ENCODE measurements around the gene OR2W3.

The OR2W3 gene

DNA sequence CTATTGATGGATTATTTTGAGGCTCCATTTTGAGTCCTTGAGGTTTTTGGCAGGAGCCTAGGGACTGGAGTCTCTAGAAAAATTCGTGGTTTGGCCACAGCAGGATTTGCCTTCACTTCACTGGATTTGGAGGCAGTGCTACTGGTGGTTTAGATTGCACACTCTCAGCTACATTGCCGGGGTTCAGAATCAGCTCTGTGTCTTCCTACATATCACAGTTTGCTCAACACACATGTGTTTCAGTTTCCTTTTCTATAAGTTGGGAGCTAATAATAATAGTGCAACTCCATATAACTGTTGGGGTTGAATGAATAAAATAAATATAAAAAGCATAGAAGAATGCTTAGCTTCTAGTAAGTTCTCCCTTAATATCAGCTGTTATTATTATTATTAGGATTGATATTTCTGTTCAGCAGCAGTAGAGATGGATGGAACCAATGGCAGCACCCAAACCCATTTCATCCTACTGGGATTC, at the start of gene OR2W3:
TSS of gene OR2W3 (plus strand) at position 425 of the 475 bp plus-strand sequence. CDS start at position 425, 0 bp downstream.
- TF ChIP-seq CTCF (IDR thresholded peaks at IDR 0.05; ENCODE audit: insufficient read depth, low read length, missing control alignments): no peak
- DNase-seq (ENCODE audit: low read depth, low spot score): no peak
- POLR2A ChIA-PET: no interaction called here
- H3K4me3 ChIP-seq (ENCODE audit: low read depth, low read length): no peak within 1 kb of the TSS
- CTCF ChIA-PET: no interaction called here

DNA sequence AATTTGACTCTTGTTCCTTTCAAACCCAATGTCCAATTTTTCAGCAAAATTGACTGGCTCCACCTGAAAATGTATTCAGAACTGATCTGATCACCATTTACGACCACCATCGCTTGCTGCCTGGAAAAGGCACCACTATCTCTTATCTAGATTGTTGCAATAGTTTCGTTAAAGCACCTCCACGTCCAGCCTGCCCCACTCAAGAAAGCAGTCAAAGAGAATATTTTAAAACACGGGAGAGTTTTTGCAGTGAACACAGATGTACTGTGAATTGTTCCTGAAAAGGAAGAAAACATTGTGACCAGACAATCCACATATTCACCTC, 49.7 kb upstream of the OR2W3 start:
- ChIA-PET CTCF (no interaction called here), POLR2A (no interaction called here)
- no peak for TF ChIP-seq CTCF (IDR thresholded peaks at IDR 0.05; ENCODE audit: insufficient read depth, low read length, missing control alignments)
- no peak overlapping the region for H3K4me3 ChIP-seq (ENCODE audit: low read depth, low read length)
- DNase-seq (ENCODE audit: low read depth, low spot score): no peak

- DNase-seq (ENCODE audit: low read depth, low spot score): no peak
- TF ChIP-seq CTCF (IDR thresholded peaks at IDR 0.05; ENCODE audit: insufficient read depth, low read length, missing control alignments): no peak
- ChIA-PET CTCF (no interaction called here), POLR2A (no interaction called here)
- H3K4me3 ChIP-seq (ENCODE audit: low read depth, low read length): no peak overlapping the region
Measured at GRCh38 chr1:247848346-247848745, 47.0 kb upstream of the OR2W3 start.

DNA sequence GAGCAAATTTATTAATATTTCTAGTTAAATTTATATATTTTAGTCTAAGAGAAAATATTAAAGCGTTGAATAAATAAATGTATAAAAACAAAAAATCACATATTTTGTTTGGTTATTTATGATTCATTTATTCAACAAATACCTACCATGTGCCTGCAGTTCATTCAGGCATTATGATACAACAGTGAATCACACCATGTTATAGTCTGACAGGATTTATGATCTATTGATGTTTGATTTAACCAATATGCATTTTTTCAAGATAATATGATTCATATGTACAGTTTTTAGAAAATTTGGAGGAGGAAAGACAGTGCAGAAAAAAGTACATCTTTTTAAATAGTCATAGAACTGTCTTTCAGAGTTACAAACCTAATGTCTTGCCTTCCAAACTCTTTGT, 45.8 kb upstream of the OR2W3 start:
- DNase-seq (ENCODE audit: low read depth, low spot score): no peak
- H3K4me3 ChIP-seq (ENCODE audit: low read depth, low read length): no peak overlapping the region
- no peak for TF ChIP-seq CTCF (IDR thresholded peaks at IDR 0.05; ENCODE audit: insufficient read depth, low read length, missing control alignments)
- ChIA-PET CTCF (no interaction called here), POLR2A (no interaction called here)

- DNase-seq (ENCODE audit: low read depth, low spot score): no peak
- TF ChIP-seq CTCF (IDR thresholded peaks at IDR 0.05; ENCODE audit: insufficient read depth, low read length, missing control alignments): no peak
- POLR2A ChIA-PET: no interaction called here
- CTCF ChIA-PET: no interaction called here
- no peak overlapping the region for H3K4me3 ChIP-seq (ENCODE audit: low read depth, low read length)
Measured at GRCh38 chr1:247854899-247855545, 40.4 kb upstream of the OR2W3 start.

GRCh38 chr1:247855911-247856310, 39.5 kb upstream of the OR2W3 start:
- H3K4me3 ChIP-seq (ENCODE audit: low read depth, low read length): no peak overlapping the region
- no peak for DNase-seq (ENCODE audit: low read depth, low spot score)
- no peak for TF ChIP-seq CTCF (IDR thresholded peaks at IDR 0.05; ENCODE audit: insufficient read depth, low read length, missing control alignments)
- ChIA-PET CTCF (no interaction called here), POLR2A (no interaction called here)
